Measurements from ENCODE around the gene ANKMY1. TPM values are rescaled to one million over a fixed set of nuclear protein-coding genes. Genes with fewer than 3 reads are reported as not detected.

Gene ANKMY1
- total RNA-seq, 1 donor from 2014 or later = 28.5 TPM

- H3K9me3 Mint-ChIP-seq (ENCODE audit: unreplicated experiment) = no peaks in the 10 kb centered on the region
- no peak overlapping the region for H3K4me3 Mint-ChIP-seq (ENCODE audit: unreplicated experiment)
- H3K36me3 Mint-ChIP-seq (ENCODE audit: unreplicated experiment) = no peaks in the 10 kb centered on the region
- TF ChIP-seq CTCF (IDR thresholded peaks at IDR 0.05) = no peak
- no peak for DNase-seq (ENCODE audit: extremely low spot score, unreplicated experiment)
- H3K27me3 Mint-ChIP-seq (ENCODE audit: unreplicated experiment) = no peaks in the 10 kb centered on the region
- H3K4me1 Mint-ChIP-seq (ENCODE audit: unreplicated experiment) = no peaks in the 10 kb centered on the region
- H3K27ac Mint-ChIP-seq (ENCODE audit: unreplicated experiment) = no peak overlapping the region
Observed at GRCh38 chr2:240466579-240467148, 91.1 kb downstream of the ANKMY1 start.

GRCh38 chr2:240465765-240466578 is 91.8 kb downstream of the ANKMY1 start:
- H3K4me1 Mint-ChIP-seq (ENCODE audit: unreplicated experiment) = no peaks in the 10 kb centered on the region
- no peaks in the 10 kb centered on the region for H3K36me3 Mint-ChIP-seq (ENCODE audit: unreplicated experiment)
- TF ChIP-seq CTCF (IDR thresholded peaks at IDR 0.05) = no peak
- no peaks in the 10 kb centered on the region for H3K27me3 Mint-ChIP-seq (ENCODE audit: unreplicated experiment)
- DNase-seq (ENCODE audit: extremely low spot score, unreplicated experiment) = no peak
- no peak overlapping the region for H3K27ac Mint-ChIP-seq (ENCODE audit: unreplicated experiment)
- H3K4me3 Mint-ChIP-seq (ENCODE audit: unreplicated experiment) = no peak overlapping the region
- H3K9me3 Mint-ChIP-seq (ENCODE audit: unreplicated experiment) = no peaks in the 10 kb centered on the region

- no peak for TF ChIP-seq CTCF (IDR thresholded peaks at IDR 0.05)
- Mint-ChIP-seq H3K27me3 (ENCODE audit: unreplicated experiment) (no peaks in the 10 kb centered on the region), H3K4me1 (ENCODE audit: unreplicated experiment) (no peaks in the 10 kb centered on the region), H3K4me3 (ENCODE audit: unreplicated experiment) (no peak overlapping the region), H3K36me3 (ENCODE audit: unreplicated experiment) (no peaks in the 10 kb centered on the region), H3K27ac (ENCODE audit: unreplicated experiment) (no peak overlapping the region), H3K9me3 (ENCODE audit: unreplicated experiment) (no peaks in the 10 kb centered on the region)
- DNase-seq (ENCODE audit: extremely low spot score, unreplicated experiment) = peak; percentile 84
Observed at GRCh38 chr2:240465268-240465764, 92.5 kb downstream of the ANKMY1 start.

- Mint-ChIP-seq H3K27me3 (ENCODE audit: unreplicated experiment) (no peaks in the 10 kb centered on the region), H3K9me3 (ENCODE audit: unreplicated experiment) (no peaks in the 10 kb centered on the region), H3K4me1 (ENCODE audit: unreplicated experiment) (no peaks in the 10 kb centered on the region), H3K36me3 (ENCODE audit: unreplicated experiment) (no peaks in the 10 kb centered on the region), H3K4me3 (ENCODE audit: unreplicated experiment) (no peak overlapping the region), H3K27ac (ENCODE audit: unreplicated experiment) (no peak overlapping the region)
- peak; percentile 80 for DNase-seq (ENCODE audit: extremely low spot score, unreplicated experiment)
- TF ChIP-seq CTCF (IDR thresholded peaks at IDR 0.05) = no peak
Observed at GRCh38 chr2:240464514-240465241, 93.1 kb downstream of the ANKMY1 start.

All from osteocyte (in vitro differentiated cells).